ENCODE results near the gene OSTF1.

- TF ChIP-seq CTCF (IDR thresholded peaks at IDR 0.05) (no peak), POLR2AphosphoS5 (IDR thresholded peaks at IDR 0.05) (no peak), EP300 (IDR thresholded peaks at IDR 0.05) (no peak)
Observed at GRCh38 chr9:75053869-75054268, 34.4 kb upstream of the OSTF1 start.

All from sigmoid colon (tissue), 4 donors.